Measurements from ENCODE around the gene SLC39A6.
A peak's percentile ranks its signal among the peaks of the same experiment; 100 is the strongest.
"Not testable (repeated sequence)": the region's sequence is repeated elsewhere in the genome, so short reads cannot be mapped to it uniquely, and the experiment has no call there.

SLC39A6 gene

GRCh38 chr18:36132756-36133155 is 3.6 kb upstream of the SLC39A6 start:
- no peak for DNase-seq

GRCh38 chr18:36131692-36132483 is 2.7 kb upstream of the SLC39A6 start:
- DNase-seq: no peak

GRCh38 chr18:36130883-36131653 is 1.9 kb upstream of the SLC39A6 start:
- no peak for DNase-seq

- DNase-seq: peak; percentile 8
Measured at GRCh38 chr18:36130039-36130831, 1.1 kb upstream of the SLC39A6 start.

GRCh38 chr18:36128907-36129299 is 237 bp downstream of the SLC39A6 start:
- no peak for DNase-seq

GRCh38 chr18:36128530-36128870 is 640 bp downstream of the SLC39A6 start:
- DNase-seq: peak; percentile 43

GRCh38 chr18:36127836-36128529 is 1.2 kb downstream of the SLC39A6 start:
- DNase-seq: peak; percentile 8

- DNase-seq: no peak
Measured at GRCh38 chr18:36126668-36127067, 2.5 kb downstream of the SLC39A6 start.

- DNase-seq: no peak
Measured at GRCh38 chr18:36124841-36125240, 4.3 kb downstream of the SLC39A6 start.

- DNase-seq: no peak
Measured at GRCh38 chr18:36120297-36120696, 8.8 kb downstream of the SLC39A6 start.

GRCh38 chr18:36116771-36117170 is 12.4 kb downstream of the SLC39A6 start:
- not testable (repeated sequence) for DNase-seq

GRCh38 chr18:36114738-36115137 is 14.4 kb downstream of the SLC39A6 start:
- no peak for DNase-seq

GRCh38 chr18:36114251-36114650 is 14.9 kb downstream of the SLC39A6 start:
- no peak for DNase-seq

- no peak for DNase-seq
Measured at GRCh38 chr18:36112302-36112701, 16.8 kb downstream of the SLC39A6 start.

- DNase-seq: no peak
Measured at GRCh38 chr18:36109737-36110136, 19.4 kb downstream of the SLC39A6 start.

GRCh38 chr18:36108601-36109000 is 20.5 kb downstream of the SLC39A6 start:
- no peak for DNase-seq

- no peak for DNase-seq
Measured at GRCh38 chr18:36108196-36108595, 20.9 kb downstream of the SLC39A6 start.

GRCh38 chr18:36107477-36107876 is 21.7 kb downstream of the SLC39A6 start:
- no peak for DNase-seq

GRCh38 chr18:36104749-36105148 is 24.4 kb downstream of the SLC39A6 start:
- DNase-seq: no peak

GRCh38 chr18:36101943-36102342 is 27.2 kb downstream of the SLC39A6 start:
- DNase-seq: no peak

- no peak for DNase-seq
Measured at GRCh38 chr18:36099311-36099710, 29.8 kb downstream of the SLC39A6 start.

- DNase-seq: no peak
Measured at GRCh38 chr18:36096955-36097354, 32.2 kb downstream of the SLC39A6 start.

Measured in EL (cell line).